ENCODE data around the gene SH3GL3.

The SH3GL3 gene

DNA sequence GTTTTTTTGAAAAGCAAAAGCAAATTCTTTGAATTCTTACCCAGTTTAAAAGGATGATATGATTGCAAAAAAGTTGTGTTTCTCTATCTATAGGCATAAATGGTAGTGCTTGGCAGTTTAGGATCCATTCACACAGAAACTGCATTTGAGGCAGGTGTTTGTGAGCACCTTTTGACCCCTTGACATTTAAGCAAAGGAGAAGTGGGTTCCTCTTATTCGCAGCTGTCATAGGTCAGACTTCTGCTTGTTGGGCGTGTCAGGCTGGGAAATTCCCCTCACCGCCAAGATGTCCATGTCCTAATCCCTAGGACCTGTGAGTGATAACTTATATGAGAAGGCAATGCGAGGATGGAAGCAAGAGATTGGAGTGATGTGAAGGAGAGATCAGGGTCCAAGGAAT is 67.4 kb downstream of the SH3GL3 start:
- DNase-seq = no peak

DNA sequence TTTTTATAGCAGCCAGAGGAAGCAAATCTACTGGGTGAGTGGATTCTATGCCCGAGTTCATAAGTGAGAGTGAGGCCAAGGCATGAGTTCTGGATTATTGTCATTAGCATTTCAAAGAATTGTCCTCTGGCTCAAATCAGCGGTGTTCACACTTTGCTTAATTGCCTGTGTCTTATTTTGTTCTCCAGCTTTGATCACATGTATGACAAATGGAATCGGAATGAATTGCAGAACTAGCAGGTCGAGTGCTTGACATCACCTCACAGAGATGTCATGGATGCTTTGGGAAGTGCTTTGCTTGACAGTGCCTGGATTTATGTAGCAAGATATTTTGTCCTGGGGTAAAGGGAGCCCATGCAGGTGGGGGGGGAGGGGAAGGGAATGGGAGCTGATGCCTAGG is 68.0 kb downstream of the SH3GL3 start:
- no peak for DNase-seq

DNA sequence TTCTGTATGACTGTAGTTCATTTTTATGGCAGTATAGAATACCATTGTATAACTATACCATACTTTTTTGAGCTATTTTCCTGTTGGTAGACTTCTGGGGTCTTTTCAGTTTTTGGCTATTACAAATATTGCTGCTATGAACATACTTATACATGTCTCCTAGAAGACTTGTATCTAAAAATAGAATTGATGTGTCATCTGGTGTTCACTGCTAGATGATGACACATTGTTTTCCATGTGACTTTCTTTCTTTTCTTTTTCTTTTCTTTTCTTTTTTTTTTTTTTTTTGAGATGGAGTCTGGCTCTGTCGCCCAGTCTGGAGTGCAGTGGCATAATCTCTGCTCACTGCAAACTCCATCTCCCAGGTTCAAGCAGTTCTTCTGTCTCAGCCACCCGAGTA is 69.8 kb downstream of the SH3GL3 start:
- DNase-seq = no peak

DNA sequence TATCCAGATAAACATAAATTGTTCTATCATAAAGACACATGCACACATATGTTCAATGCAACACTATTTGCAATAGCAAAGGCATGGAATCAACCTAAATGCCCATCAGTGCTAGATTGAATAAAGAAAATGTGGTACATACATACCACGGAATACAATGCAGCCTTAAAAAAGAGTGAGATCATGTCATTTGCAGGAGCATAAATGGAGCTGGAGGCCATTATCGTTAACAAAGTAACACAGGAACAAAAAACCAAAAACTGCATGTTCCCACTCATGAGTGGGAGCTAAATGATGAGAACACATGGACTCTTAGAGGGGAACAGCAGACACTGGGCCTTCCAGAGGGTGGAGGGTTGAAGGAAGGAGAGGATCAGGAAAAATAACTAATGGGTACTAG is 79.2 kb downstream of the SH3GL3 start:
- DNase-seq = no peak

DNA sequence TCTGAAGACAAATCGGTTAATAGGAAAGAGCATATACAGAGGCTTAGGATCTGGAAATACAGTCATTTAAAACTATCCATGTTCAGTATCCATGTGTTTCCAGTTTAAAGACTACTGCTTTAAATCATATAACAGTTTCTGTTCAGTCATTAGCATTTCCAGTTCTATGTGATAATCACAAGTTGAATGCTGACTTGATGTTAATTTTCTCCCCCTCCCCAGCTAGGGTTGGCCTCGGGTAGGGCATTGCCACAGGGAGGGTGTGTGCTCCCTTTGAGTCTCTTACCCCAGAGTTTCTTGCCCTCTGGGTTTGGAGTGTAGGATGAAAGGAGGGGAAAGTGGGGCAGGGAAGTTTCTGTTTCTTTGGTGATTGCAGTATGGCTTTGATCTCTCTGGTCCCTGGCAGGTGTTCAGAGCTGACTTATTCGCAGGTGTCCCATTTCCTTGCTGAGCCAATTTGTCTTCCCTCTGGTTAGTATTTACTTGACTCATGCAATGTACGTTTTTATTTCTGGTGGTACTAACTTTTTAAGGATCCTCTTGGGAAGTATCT is 86.3 kb downstream of the SH3GL3 start:
- DNase-seq = no peak

DNA sequence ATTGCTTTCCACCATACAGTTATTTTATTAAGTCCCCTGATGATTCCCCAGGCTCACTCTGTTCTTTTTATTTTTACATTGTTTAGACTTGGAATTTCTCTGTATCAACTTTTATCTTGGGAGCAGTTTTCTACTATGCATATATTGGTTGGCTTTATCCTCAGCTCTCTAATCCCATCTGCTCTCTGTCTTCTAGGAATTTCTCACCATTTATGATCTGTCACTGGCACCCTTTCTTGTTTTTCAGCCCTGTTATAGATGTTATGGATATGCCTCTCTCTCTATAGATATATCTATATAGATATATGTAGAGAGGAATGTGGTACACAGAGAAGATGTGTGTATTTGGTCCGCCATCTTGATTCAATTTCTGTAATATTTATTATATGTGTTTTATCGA is 90.5 kb downstream of the SH3GL3 start:
- DNase-seq = no peak

DNA sequence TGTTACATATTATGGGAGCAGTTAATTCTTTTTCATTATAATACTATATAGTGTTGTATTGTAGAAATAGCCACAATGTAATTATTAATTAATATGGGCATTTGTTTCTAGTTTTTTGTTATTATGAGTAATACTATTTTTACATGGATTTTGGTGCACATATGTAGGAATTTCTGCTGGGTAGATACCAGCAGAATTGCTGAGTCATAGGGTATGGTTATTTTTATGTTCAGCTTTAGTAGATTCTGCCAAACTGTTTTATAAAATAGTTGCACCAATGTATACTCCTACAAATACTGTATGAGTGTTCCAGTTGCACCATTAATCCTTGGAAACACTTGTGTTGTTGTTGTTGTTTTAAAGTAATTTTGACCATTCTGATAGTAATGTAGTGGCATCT is 91.5 kb downstream of the SH3GL3 start:
- no peak for DNase-seq

DNA sequence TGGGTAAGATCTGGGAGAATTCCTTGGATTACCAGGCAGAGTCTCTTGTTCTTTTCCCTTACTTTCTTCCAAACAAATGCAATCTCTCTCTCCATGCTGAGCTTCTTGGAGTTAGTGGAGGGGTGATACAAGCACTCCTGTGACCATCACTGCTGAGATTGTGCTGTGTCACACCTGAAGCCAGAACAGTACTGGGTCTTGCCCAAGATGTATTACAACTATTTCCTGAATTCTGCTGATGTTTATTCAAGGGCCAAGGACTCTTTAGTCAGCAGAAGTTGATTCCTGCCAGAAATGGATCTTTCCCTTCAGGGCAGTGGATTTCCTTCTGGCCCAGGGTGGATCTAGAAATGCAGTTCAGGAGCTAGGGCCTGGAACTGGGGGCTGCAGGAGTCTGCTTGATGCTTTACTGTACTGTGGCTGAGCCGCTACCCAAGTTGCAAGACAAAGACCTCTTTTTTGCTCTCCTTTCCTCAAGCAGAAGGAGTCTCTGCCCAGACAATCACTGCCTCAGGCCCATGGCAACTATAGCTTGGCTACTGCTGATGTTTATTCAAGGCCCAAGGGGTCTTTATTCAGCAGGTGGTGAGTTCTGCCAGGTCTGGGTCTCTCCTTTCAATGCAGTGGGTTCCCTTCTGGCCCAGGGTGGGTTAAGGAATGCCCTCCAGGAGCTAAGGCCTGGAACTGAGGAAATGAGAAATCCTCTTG is 98.8 kb downstream of the SH3GL3 start:
- no peak for DNase-seq

DNA sequence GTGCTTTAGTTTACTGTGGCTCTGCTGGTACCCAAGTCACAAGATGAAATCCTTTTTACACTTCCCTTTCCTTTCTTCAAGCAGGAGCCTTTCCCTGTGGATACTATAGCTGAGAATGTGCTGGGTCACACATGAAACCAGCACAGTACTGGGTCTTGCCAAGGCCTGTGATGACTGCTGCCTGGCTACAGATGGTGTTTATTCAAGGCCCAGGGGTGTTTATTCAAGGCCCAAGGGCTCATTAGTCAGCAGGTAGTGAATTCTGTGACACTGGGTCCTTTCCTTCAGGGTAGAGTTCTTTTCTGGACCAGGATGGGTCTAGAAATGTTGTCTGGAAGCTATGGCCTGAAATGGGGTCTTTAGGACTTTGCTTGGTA is 99.4 kb downstream of the SH3GL3 start:
- no peak for DNase-seq

DNA sequence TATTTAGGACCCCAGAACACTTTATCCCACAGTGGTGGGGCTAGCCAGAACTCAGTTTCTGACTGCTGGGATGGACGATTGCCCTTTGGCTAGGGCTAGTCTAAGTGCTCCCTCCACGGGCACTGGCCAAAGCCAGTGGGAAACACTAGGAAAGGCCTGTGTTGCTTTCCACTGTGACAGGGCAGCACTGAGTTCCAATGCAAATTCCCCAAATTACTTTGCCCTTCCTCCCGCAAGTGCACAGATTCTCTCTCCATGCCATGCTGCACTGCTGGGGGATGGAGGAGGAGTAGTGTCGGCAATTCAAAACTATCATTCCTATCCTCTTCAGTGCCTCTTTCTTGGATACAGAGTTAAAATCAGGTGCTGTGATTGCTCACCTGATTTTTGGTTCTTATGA is 100.0 kb downstream of the SH3GL3 start:
- no peak for DNase-seq

DNA sequence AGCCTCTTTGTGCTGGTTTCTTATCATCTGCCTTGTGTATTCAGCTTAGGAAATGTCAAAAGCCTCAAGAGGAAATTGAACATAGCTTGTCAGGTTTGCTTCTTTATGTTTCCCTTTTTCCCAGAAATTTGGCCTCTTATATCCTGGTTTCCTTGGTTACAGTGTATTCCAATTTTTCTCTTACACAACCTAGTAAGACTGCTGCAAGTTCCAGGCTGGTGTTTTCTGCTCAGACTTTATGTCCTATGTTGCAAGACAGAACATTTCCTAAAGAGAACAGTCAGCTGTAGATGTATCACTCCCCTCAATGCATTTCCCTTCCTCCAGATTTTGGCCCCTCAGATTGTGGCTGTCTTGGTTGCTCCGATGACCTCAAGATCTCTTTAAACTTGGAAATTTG is 102.5 kb downstream of the SH3GL3 start:
- DNase-seq = no peak

DNA sequence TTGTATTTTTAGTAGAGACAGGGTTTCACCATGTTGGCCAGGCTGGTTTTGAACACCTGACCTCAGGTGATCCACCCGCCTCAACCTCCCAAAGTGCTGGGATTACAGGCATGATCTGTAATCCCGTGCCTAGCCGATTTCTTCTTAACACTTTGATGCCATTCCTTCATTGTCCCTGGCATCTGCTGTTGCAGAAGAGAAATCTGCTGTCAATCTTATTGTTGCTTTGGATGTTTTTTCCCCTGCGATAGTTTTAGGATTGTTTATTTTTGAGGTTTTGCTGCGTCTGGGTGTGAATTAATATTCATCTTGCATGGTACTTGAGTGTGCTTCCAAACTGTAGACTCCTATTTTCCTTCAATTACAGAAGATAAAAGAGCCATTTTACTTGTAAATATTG is 107.4 kb downstream of the SH3GL3 start:
- DNase-seq = no peak

DNA sequence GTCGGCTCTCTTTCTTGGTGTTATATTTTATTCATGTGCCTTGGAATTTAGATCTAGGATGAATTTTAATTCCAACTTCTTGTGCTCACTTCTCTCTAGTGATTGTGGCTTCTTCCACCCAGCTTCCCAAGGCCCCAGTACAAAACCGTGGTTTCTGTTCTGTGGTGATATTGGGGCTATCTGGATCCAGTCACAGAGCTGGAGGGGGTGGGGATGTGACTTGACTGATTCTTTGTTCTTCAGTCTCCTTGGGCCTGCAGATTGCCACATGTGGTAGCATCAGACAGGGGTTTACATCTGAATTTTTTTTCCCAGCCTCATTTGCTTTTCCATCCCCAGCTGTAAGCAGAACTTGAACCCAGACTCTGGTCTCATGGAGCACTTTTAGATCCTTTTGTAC is 108.2 kb downstream of the SH3GL3 start:
- peak; percentile 8 for DNase-seq

DNA sequence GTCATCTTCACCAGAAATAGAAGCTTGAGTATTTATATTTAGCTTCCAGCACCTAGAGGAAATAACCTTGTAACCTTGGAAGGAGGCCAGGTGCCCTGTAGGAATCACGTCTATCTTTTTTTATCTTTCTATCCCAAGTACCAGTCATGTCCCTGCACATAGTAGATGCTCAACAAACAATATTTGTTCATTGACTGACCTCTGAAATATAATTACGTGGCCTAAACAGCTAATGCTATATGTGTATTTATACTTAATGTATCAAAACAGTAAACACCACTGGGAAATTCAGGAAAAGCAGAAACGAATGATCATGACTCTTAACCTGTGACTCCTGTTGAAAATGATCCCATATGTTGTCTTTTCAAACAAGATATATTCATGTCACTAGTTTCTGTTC is 108.9 kb downstream of the SH3GL3 start:
- DNase-seq = no peak

DNA sequence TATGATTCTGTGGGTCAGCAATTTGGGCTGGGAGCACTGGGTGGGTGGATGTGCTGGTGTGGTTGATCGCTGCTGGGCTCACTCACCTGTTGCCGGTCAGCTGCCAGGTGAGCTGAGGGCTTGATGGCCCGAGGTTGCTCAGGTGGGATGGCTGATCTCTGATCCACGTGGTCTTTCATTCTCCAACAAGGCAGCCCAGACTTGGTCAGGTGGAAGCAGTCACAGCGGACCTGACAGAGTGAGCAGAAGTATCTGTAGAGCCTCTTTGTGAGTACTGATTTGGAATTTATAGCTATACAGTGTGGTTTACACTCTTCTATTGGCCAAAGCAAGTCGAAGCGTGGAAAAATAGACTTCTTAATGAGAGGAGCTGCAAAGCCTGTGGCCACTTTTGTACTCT is 109.6 kb downstream of the SH3GL3 start:
- DNase-seq = no peak

DNA sequence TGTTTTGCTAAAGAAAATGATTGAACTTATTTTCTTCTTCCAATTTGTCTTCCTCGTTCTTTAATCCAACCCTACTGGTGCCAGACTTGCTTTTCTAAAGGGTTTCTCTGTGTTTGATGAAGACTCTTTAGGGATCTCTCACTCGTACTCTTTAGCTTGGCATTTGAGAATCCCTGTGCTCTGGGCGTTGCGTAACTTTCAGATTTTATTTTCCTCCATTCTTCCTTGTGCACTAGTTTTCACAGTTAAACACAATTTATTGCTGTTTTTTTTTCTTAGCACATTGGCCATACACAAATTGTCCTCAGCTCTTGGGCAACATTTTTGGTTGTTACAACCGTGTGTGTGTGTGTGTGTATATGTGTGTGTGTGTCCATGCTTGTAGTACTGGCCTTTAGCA is 111.0 kb downstream of the SH3GL3 start:
- no peak for DNase-seq

DNA sequence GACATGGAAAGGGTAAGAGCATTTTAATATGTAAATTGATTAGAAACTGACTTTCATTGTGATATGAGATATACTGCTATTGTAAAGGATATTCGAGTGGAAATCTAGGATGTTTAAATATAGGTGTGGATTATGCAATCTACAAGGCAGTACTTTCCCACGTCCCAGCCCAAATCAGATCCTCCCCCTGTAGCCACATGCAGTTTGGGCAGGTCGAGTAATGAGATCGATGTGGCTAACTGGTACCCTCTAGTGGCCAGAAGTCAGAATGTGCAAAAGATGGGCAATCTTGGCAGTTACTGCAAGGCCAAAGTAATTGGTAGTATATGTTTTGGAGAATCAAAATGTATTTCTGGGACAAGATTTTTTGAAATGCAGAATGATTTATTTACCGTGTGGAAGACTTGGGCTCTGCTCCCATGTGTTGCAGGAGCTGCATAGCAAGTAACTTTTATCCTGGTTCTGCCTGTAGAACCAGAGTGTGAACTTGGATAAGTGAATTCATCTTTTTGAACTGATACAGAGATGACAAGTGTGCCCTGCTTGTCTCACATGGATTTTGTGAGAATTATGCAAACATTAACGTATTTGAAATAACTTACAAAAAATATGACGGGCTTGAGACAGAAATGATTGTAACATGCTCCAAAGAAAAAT is 112.3 kb downstream of the SH3GL3 start:
- peak; percentile 66 for DNase-seq

DNA sequence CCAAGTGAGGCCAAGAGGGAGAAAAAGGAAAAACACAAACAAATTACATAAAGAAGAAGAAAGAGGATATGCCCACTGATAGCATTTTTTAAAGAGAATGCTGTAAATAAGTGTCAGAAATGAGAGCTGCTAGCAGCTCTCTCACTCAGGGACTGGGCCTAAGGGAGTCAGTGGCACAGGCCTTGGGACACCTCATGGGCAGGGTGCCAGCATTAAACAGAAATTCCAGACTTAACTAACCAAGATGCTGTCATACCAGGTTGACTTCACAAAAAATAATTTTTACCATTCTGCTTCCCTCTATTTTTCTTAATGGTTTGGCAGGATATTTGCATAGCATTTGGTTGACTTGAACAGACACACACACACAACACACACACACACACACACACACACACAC is 114.5 kb downstream of the SH3GL3 start:
- DNase-seq = no peak

DNA sequence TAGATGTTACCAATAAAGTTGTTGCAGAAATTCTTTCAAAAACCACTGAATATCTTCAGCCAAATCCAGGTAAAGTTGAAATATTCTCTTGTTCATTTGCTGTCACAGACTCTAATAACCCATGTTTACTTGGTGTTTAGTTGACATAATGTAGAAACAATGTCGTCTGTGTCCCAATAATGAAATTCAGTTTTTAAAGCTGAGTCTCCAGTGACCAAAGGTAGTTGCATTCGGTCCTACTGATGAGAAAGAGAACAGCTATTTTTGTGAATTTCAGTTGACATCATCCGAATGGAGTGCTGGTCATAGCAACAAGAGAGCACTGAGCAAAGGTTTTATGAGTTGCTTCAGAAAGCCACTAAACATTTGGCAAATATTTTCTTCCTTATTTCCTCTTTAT is 118.0 kb downstream of the SH3GL3 start:
- DNase-seq = no peak

DNA sequence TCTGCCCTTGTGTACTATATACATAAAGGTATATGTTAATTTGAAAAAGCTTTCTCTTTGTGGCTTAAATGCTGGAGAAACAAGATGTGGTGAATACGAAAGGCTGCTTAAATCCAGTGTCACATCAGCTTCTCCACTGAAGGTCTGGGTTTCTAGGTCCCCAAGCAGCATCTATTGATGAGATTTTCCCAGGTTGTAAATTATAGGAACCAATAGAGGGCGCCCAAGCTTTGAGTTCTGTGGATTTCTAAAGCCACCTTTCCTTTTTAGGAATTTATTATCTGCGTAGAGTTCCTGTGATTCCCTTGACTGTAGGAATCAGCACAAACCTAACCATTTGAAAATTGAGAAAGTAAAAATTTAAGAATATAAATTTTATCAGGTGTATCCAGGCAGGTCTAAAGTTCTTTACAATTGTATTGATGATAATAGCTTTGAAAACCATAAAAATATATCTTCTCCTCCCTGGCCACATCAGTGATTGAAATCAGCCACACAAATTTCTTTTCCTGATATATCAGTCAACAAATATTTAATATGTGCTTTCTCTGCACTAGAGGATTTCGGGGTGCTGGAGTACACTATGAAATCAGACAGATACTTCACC is 118.5 kb downstream of the SH3GL3 start:
- DNase-seq = peak; percentile 34

DNA sequence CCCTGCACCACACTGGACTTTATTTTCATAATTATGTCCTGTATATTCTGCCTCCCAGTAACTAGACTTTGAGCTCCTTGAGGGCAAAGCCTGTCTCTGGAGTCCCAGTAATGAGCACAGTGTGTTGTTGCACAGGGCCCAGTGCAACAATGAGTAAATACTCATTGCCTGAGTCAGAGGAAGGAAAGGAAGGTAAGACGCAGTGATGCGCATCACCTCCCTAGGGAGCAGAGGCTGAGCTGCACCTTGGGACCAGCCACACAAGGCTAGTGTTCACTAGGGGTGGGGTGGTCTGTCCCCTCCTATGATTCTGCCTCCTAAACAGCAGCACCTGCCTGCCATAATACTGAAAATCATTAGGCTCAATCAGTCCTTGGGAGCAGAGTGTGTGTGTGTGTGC is 120.2 kb downstream of the SH3GL3 start:
- DNase-seq = no peak

DNA sequence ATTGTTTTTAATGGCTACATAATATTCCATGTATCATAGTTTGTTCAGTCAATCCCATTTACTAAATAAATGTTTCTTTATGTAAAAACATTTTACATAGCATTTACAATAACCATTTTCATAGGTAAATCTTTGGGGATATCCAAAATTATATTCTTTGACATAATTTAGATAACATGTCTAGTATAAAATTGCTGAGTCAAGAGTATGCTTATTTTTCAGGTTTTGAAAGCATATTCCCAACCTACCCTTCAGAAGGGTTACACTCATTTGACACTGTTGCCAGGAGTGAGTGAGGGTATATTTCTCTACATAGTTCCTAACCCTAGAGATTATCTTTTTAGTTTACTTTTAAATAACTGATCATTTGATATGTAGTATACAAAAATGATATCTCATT is 122.2 kb downstream of the SH3GL3 start:
- DNase-seq = no peak

DNA sequence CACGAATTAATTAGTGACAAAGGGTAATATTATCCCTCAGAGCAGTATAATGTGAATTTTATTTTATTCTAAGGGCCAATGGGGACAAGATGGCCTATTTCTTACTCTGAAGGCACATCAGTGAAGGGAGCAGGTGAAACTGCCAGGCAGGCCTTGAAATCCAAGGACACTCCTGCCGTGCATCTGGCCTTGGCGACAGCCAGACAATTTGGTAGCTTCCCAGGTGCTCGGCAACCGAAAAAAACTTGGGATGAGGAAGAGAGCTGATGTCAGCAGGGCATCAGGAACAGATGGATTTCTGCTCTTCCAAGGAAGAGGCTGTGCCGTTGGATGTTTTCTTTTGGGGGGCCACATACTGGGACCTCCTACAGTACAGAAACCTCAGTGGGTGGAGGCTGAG is 123.6 kb downstream of the SH3GL3 start:
- DNase-seq = no peak

Data from hematopoietic multipotent progenitor cell treated with erythropoietin and hydrocortisone succinate and interleukin-3 and kit ligand, for 8 days (in vitro differentiated cells).